Measurements from ENCODE around the gene COMTD1. TPM values are rescaled to one million over a fixed set of nuclear protein-coding genes. Genes with fewer than 3 reads are reported as not detected.
"Not testable (repeated sequence)": the region's sequence is repeated elsewhere in the genome, so short reads cannot be mapped to it uniquely, and the experiment has no call there.

The COMTD1 gene
- total RNA-seq, 1 experiment from 2014 or later, result 3.5 TPM

DNA sequence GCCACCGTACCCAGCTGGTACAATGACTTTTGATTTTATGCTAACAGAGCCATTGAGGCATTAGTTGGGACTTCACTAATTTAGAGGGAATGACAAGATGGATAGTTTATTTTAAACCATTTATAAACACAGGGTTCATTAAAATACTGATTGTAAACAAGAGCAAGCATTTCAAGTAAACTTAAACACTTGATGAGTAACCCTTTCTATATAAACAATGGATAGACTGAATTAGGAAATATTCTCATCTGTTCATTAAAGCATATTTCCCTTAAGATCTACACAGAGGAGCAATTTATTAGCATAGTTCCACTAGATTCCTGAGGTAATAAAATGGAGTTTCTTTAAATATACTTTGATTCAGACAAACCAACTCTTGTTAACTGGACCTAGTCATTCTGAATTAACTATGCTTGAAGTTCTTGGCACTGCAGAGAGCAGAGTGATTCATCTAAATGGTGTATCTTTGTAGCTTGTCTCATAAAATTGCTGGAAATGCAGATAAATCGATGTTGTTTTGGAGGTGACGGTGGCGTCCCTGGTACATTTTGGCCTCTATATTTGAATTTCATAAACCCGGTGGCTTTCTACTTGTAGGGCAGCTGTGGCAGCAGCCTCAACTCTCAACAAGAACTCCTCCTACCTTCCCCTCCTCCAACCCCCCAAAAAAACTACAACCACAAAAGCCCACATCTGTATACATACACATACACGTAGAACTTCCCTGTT is 40.6 kb downstream of the COMTD1 start:
- peak; percentile 48 for DNase-seq (ENCODE audit: low read depth)

DNA sequence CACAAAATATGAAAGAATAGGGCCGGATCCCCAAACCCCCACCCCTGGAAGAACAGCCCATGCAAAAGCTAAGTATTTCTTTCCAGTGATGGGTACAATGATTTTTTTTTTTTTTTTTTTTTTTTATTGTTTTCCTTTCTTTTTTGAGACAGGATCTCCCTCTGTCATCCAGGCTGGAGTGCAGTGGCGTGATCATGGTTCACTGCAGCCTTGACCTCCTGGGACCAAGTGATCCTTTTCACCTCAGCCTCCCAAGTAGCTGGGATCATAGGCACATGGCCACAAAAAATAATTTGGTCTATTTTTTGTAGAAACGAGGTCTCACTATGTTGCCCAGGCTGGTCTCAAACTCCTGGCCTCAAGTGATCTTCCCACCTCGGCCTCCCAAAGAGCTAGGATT is 41.1 kb downstream of the COMTD1 start:
- not testable (repeated sequence) for DNase-seq (ENCODE audit: low read depth)

DNA sequence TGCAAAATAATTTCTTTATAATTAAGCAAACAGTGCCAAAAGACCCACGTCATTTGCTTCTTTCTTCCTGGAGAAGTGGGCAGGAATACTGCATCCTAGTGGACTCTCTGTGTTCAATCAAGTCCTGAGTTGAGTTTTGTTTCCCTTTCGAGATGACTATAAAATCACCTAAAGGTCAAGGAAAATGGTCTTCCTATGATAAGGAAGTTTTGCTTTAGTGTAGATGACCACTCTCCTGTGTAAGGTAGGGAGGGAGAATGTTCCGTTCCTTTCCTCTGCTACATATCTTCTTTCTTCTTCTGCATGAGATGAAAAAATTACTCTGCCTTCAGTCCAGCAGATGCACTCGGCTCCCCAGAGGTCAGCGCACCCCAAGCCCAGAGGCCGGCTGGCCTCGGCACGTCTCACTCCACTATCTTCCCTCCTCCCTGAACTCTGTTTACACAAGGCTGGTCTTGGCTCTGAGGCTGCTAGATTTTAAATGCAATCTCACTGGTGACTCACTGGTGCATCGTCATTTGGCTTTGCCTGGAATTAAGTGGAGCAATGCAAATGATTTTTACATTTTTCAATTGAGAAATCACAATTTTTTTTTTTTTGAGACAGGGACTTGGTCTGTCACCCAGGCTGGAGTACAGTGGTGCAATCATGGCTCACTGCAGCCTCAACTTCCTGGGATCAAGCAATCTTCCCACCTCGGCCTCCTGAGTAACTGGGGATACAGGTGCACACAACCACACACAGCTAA is 43.8 kb downstream of the COMTD1 start:
- DNase-seq (ENCODE audit: low read depth), result peak; percentile 67

DNA sequence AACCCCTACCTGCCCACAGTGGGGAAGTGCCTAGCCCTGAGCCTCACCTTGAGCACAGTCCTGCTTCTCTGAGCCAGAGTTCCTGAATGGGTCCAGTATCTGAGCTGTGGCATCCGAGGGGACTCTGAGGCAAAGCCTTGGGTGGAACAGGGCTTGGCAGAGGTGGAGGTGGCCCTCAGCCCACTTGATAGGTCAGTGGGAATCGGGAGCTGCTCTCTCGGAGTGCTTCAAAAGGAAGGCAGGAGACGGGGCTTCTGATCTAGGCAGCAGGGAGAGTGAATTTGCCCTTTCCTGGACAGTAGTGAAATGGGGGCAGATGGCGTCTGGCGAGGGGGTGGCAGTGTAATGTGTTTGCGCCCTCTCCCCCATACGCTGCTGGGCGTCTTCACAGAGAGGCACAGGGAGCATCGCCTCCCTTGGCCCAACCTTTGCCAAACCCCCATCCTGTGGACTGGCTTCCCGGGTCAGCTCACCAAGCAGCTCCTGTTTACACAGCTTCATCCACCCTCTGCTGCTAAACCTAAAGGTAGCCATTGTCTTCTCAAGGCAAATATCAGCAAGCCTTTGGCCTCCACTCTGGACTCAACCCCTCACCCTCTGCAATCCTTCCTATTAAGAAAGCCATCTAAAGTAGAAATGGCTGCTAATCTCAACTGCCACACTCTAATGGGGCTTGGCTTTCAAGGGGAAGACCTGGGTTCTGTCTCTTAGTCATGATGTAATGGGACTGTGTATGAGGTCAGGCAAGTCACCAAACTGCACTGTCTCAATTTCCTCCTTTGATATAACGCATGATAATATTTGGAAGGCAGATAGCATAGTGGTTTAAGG is 46.3 kb downstream of the COMTD1 start:
- DNase-seq (ENCODE audit: low read depth), result no peak

DNA sequence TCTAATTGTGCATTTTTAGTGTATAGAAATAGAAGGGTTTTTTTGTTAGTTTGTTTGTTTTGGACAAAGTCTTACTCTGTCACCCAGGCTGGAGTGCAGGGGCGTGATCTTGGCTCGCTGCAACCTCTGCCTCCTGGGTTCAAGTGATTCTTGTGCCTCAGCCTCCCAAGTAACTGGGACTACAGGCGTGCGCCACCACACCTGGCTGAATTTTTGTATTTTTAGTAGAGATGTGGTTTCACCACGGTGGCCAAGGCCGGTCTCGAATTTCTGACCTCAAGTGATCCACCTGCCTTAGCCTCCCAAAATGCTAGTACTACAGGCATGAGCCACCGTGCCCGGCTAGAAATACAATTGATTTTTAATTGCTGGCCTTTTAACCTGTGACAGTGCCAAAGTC is 47.2 kb downstream of the COMTD1 start:
- DNase-seq (ENCODE audit: low read depth), result not testable (repeated sequence)

DNA sequence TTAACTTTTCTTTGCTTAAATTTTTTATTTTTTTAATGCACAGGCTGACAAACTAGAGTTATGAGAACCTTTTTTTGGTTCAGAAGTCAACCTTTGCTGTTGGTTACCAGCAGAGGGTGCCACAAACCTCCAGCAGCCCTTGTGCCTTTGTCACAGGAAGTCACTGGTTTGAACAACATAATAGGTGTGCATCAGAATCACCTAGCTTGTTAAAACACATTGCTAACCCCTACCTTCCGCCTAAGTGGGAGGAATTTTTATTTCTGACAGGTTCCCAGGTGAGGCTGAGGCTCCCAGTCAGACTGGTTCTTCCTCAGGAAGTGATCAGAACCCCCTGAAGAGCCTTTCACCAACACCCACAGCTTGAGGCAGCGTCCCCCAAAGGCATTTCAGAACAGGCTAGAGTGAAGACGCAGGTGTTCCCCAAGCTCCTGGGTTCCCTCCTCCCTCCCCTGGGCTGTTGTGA is 47.8 kb downstream of the COMTD1 start:
- DNase-seq (ENCODE audit: low read depth), result peak; percentile 45

DNA sequence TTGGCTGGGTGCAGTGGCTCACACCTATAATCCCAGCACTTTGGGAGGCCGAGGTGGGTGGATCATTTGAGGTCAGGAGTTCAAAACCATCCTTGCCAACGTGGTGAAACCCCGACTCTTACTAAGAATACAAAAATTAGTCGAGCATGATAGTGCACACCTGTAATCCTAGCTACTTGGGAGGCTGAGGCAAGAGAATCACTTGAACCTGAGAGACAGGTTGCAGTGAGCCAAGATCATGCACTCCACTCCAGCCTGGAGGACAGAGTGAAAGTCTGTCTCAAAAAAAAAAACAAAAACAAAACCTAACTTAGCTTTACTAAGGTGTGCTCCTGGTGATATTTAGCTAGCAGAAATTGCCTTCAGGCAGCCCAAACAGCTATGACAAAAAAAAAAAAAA is 49.4 kb downstream of the COMTD1 start:
- DNase-seq (ENCODE audit: low read depth), result no peak

Other genes with a start within 250 kb of the COMTD1 start
- gene SAMD8, start 124.3 kb downstream of the COMTD1 start, total RNA-seq (2014; rRNA removed; shearing (Covaris generic)), result 13.1 and 14.1 TPM in 2 replicates
- 160 and 164 TPM in 2 replicates for gene VDAC2, start 25.2 kb downstream of the COMTD1 start, total RNA-seq (2014; rRNA removed; shearing (Covaris generic))
- gene ZNF503, start 165.8 kb upstream of the COMTD1 start, total RNA-seq (2014; rRNA removed; shearing (Covaris generic)), result 2.2 TPM in 2 replicates
- 7.9 and 11.7 TPM in 2 replicates for gene LRMDA, start 195.7 kb upstream of the COMTD1 start, total RNA-seq (2014; rRNA removed; shearing (Covaris generic))

Data from RPMI7951 (cell line).